Measurements from ENCODE around the gene GNAS-AS1. TPM values are rescaled to one million over a fixed set of nuclear protein-coding genes. Genes with fewer than 3 reads are reported as not detected.

GNAS-AS1 gene
- total RNA-seq, 1 donor from 2014 or later = not detected

GRCh38 chr20:58811334-58811733, 39.4 kb downstream of the GNAS-AS1 start:
- DNase-seq (ENCODE audit: low read depth) = no peak

DNA sequence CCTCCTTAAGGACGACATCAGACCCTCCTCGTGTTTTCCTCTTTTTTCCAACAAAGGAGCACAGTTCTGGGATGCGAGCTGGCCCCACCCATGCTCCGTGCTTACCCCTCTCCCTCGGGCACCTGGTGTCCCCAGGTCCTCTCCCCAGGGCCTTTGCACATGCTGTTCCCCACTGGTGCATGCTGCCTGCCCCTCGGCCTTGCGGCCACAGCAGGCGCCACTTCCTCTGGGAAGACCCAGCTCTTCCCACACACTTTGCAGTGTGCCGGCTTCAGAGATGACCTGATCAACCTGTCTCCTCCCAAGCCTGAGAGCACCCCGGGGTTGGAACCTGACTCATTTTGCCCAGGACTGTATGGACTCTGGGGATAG, 39.8 kb downstream of the GNAS-AS1 start:
- DNase-seq (ENCODE audit: low read depth) = no peak

DNA sequence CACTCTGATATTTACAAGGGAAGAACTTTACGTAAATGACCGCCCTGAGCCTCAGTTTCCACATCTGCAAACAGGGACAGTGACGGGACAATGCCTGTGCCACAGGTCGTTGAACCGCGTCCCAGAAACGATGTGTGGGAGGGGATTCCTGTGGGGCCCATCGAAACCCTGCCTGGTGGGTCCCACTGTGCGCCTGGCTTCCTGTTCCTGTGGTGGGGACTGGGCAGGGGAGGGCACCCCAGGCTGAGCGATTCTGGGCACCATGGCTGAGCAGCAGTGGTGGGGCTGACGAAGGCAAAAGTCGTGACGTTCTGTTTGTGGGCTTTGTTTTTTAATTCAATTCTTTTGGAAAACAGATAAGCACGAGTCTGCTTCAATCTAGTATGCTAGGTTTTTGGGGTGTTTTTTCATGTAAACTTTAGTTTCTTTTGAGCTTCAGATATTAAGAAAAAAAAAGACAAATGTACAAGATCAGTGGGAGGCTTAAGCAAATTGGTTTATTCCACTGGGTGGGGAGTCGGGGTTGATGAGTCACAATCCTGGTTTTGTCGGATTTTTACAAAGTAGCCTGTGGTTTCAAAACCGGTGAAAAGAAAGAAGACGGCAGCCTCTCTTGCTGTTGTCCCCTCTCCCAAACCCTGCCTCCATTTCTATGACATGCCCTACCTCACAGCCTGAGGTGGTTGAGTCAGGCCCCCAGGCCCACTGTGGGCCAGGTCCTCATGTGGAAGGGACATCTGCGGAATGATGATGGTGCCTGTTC, 40.4 kb downstream of the GNAS-AS1 start:
- DNase-seq (ENCODE audit: low read depth) = no peak

GRCh38 chr20:58808271-58809046, 42.2 kb downstream of the GNAS-AS1 start:
- no peak for DNase-seq (ENCODE audit: low read depth)

DNA sequence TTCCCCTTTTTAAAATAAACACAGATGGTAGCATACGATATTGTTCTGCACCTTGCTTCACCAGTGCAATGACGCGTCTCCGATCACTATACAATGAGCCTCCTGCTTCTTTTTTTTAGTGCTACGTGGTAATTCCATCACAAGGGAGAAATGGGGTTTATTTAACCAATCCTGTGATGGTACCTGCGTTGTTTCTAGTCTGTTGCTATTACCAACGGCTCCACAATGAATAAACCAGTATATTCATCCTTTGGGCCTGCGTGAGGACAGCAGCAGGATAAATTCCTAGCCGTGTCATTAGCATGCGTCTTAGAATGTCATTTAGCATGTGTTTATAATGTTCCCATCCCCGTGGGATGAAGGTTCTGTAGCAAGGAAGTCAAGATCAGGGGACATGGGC, 42.9 kb downstream of the GNAS-AS1 start:
- no peak for DNase-seq (ENCODE audit: low read depth)

DNA sequence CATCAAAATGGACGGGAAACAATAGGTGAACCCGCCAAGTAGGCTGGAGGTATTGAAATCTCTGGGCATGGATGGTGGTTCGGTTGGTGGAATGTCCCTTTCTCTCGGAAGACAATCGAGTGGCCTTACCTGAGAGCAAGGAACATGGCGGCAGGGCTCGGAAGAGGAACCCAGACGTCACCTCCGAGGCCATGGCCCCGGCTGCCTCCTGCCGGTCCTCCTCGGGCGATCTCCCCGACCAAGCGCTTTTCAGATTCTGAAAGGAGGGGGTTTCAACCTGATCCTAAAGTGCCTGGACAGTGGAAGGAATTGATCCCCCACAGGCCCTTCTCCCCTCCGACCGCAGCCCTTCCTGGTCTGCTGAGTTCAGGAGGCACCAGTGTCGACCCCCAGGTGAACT, 47.2 kb downstream of the GNAS-AS1 start:
- DNase-seq (ENCODE audit: low read depth) = no peak

GRCh38 chr20:58802061-58802460, 48.6 kb downstream of the GNAS-AS1 start:
- DNase-seq (ENCODE audit: low read depth) = no peak

DNA sequence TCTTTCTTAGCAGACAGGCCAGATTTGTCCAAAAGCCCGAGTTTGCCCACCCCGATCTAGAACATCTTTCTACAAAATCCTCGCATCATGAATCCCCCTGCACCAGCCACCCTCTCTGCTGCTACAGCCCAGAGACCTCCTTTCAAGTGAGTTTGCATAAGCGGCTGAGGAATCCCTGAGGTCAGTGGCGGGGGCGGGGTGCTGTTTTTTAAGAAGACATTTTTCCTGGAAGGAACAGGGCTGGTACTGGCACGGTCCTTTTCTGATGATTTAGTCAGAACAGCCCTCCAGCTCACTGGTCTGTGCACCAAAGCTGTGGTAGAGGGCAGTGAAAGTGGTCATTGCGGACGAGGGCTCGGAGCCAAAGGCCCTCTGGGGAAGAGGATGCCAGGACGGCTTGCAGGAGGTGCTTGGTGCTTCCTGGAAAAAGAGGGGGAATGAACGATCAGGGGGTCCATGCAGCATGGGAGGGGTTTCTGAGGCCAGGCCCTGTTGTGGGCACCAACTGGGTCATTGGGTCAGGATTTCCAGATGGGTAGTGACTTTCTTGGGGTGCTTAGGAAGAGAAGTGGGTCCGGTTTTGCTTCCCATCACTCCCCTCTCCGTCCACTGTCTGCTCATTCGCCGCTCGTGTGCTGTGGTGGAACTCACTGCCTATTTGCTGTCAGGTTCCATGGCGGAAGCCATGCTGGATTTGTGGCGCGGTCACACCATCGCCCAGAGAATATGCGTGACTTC, 50.4 kb downstream of the GNAS-AS1 start:
- DNase-seq (ENCODE audit: low read depth) = no peak

DNA sequence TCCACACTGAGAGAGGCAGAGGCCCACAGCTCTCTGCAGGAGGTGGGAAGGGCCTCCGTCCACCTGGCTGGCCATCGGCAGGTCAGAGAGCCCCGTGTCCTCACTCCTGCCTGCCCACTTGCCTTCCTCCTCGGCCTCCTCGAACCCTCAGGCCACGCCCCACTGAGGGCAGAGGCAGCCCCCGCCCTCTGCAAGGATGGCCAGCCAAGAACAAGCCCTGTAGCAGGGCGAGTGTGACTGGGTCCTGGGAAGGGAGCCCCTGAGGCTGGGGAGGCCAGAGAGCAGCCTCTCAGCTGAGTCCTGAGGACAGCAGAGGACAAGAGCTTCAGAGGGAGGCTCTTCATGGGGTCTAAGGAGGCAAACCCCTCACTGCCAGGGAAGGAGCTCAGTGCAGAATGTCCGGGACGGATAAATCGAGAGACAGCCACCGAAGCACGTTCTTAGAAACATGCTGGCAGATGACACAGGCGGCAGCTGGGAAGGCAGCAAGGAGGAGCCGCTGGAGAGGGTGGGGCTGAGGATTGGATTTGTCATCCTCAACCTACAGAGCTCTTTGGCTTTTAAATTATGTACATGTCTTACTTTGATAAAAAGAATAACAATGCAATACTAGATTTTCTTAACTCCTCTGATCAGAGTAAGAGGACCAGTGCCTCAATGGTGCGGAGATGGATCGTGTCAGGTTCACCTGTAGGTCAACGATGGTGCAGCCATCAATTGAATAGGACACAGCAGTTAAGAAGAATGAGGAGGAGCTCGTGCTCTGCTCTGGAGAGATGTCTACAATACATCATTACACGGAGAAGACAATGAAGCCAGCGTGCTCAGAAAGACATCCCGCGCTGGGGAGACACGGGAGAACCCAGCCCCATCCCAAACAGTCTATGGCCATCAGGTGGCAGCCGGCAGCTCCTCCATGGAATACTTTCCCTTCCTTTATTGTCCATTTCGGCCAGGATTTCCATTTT, 53.0 kb downstream of the GNAS-AS1 start:
- DNase-seq (ENCODE audit: low read depth) = peak; percentile 37

DNA sequence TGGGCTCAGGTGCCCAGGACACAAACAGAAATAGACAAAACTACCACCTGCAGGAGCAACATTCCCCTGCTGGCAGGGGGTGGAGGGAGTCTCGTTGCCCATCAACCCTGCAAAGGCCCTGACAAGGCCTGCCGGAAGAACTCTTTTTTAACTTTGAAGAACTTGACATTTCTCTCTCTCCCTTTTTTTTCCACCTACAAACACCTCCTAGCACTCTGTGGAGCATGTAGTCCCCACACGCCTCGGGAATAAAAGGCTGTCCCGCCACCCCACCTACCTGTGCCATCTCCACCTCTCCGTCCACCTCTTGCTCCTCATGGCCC, 54.8 kb downstream of the GNAS-AS1 start:
- DNase-seq (ENCODE audit: low read depth) = no peak

DNA sequence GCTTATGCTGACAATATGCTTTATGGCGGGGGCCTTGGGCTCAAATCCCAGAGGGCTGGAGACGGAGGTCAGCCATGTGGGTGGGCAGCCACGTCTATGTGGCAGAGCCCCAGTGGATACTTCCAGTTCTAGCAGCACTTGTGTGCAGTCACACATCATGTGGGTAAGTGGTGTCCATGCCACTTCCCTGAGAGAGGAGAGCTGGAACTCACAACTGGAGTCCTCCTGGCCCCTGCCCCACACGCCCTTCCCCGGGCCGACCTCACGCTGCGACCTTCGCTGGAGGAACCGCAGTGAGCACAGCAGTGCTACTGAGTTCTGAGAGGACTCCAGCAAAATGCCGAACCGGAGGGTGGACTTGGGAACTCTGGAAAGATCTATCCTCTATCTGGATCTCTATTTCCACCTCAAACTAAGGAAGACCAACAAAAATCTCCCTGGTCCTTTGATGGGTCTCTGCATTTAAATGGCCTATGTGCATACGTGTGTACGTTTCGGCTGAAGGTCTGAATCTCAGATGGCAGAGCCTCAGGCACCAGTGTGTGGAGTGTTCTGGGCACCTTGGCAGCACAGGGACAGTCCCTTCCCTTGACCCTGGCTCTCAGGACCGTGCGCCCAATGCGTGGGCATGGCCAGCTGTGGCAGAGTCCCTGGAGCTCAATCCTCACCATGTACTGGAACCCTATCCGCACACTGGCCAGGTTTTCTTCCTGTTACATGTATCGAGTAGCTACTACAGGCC, 55.4 kb downstream of the GNAS-AS1 start:
- DNase-seq (ENCODE audit: low read depth) = no peak

- no peak for DNase-seq (ENCODE audit: low read depth)
Measured at GRCh38 chr20:58794510-58795180, 56.1 kb downstream of the GNAS-AS1 start.

DNA sequence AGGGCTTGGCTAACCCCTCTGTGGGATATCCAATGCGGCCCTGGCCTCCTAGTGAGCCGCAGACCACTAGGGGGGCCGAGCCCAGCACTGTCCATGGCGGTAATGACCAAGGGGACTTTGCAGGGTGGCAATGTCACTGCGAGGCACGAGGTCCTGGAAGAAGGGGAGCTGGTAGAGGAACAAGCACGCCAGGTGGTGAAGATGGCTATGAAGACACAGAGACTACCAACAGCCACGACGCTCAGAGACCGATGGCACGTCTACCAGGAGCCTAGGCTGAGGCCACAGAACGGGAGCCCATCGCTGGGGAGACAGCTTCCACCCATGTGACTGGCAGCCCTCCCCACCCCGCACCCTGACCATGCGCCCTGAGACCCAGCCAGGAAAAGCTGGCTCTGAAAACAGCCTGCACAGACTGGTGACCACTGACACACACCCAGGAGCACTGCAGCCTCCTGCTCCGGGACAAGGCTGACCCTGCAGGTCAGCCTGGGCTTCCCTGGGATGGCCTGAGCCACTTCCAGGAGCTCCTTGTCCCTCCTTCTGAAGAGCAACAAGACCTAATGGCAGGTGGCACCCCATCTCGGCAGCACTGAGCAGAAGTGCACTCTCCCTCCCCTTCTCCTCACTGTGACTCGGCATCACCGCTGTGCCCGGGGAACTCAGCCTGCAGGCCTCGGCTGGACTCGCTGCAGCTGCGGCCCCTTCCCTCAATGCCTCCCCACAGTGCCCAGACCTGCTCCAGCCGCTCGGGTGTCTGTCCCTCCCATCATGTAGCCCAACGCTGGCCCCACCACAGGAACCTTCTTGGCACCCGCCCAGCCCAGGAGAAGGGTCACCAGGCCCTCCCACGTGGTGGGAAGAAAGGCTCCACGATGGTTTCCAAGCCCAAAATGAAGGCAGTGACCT, 56.9 kb downstream of the GNAS-AS1 start:
- DNase-seq (ENCODE audit: low read depth) = no peak

DNA sequence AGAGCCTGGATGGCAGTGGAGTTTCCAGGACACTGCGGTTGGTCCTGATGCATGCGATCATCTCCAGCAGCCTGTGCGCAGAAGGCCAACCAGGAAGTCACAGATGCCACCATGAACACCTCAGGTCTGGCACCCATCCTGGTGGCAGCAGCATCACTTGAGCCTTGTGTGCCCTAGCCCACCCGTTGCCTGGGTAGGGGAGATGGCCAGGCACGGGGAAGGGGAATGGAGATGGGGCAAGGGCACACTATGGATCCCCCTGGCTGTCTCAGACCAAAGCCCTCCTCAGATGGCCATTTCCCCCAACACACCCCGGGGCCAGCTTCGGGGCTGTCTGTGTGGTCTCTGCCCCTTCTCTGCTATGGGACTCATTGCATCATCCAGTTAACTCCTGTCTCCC, 58.3 kb downstream of the GNAS-AS1 start:
- DNase-seq (ENCODE audit: low read depth) = no peak

GRCh38 chr20:58791286-58791685, 59.4 kb downstream of the GNAS-AS1 start:
- DNase-seq (ENCODE audit: low read depth) = no peak

DNA sequence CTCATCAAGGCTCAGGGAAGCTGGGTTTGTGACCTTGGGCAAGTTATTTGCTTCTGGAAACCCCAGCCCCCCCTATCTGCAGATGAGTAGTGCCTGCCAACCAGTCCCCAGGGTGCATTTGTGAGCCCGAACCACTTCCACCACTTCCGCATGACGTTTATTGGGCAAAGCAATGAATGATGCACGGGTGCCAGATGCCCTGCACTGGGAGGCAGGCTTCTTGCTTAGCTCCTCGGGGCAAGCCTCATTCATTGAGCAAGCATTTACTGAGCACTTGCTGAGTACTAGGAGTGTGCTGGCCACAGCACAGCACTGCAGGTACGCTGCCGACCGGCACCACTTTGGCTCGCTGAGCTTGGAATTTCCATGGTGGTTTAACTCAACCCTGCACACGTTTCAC, 60.2 kb downstream of the GNAS-AS1 start:
- peak; percentile 10 for DNase-seq (ENCODE audit: low read depth)

DNA sequence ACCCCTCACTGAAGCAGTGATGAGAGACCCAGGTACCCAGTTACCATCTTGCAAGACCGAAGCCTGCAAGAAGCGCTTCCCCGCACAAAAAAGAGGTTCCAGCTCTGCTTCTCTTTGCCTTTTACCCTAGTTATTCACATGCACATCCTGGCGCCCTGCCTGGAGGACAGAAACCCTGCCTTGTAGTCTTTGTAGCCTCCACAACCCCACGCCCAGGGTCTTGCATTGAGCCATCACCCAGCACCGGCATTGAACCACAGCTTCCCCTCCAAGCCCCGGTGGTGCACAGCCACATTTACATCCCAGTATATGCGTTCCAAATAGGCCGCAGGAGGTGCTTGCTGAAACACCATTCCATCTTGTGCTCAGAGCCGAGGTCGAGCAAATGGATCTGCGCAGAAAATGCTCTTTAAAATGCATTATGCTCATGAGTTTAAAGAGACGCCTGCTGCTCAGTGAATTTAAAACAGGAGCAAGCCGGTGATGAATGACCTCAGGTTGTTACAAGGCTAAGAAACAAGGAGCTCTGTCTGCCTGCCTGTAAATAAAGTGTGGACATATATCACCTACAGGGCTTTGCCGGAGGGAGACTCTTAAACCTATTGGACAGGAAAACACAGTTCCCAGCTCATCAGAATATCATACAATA, 61.7 kb downstream of the GNAS-AS1 start:
- no peak for DNase-seq (ENCODE audit: low read depth)

Measured in myocyte (in vitro differentiated cells).